Activated T-helper 17 cell treated with anti-CD3 and anti-CD28 coated beads, Interleukin-2, amount 50 U/mL, for 72 hours (primary cell): ENCODE data around the gene SLC8B1. TPM values are rescaled to one million over a fixed set of nuclear protein-coding genes. Genes with fewer than 3 reads are reported as not detected.
A peak's percentile ranks its signal among the peaks of the same experiment; 100 is the strongest.

Experiments used
- ATAC-seq: fragments of 150-1000 bp; cut with Tn5 transposase; replicated peaks from 2 replicates; pipeline ENCODE4 v1.10.0; 2021; ENCODE audit warnings: mild to moderate bottlenecking, moderate library complexity
- H3K27ac Mint-ChIP-seq: one replicate; pipeline ENCODE4 v1.8.0; 2022; ENCODE audit warnings: mixed read lengths
- H3K27me3 Mint-ChIP-seq: one replicate; pipeline ENCODE4 v1.8.0; 2022; ENCODE audit warnings: mixed read lengths
- H3K36me3 Mint-ChIP-seq: one replicate; pipeline ENCODE4 v1.8.0; 2022; ENCODE audit warnings: low read depth, mild to moderate bottlenecking, mixed read lengths
- H3K4me1 Mint-ChIP-seq: one replicate; pipeline ENCODE4 v1.8.0; 2022; ENCODE audit warnings: mixed read lengths
- H3K4me3 Mint-ChIP-seq: one replicate; pipeline ENCODE4 v1.8.0; 2022; ENCODE audit warnings: mild to moderate bottlenecking, mixed read lengths
- H3K9me3 Mint-ChIP-seq: one replicate; pipeline ENCODE4 v1.8.0; 2022; ENCODE audit warnings: mixed read lengths
- total RNA-seq, 2 donors: library from RNA; stranded (reverse); gene quantifications; one replicate each; pipeline ENCODE4 v1.2.3, GENCODE V29; 2022

Gene SLC8B1
- total RNA-seq, 2 donors from 2014 or later: 23.2 to 28.4 TPM

DNA sequence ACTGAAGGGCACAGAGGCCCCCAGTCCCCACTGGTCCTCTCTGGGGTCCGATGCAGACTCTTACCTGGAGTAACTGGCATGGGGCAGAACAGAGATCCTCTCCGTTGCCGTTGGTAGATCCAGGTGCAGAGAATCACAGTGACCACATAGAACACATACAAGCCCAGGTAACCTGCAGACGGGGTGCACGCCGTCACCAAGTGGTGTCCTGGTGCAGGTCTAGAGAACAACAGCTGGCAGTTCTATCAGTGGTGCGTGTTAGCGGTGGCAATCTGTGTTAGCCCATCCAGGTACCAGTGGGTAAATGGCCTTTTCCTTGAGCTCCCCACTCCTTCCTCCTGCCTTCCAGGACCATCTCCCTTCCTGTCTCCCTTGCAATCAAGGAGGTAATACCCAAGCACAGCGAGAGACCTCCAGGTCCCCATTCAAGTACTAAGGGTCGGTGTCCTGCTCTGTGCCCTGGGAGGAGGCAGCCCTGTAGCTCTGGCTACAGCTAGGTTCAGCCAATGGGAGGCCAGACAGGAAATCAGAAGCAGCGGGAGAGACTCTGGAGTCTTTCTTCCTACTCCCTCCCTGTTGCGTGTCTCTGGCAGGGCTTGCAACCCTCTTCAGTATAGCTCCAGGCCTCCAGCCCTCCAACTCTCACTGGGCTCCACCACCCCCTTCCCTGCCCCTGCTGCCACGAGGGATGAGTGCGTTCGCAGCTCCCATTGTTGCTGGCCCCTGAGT lies 15.8 kb downstream of the SLC8B1 start:
- H3K27ac Mint-ChIP-seq: no peak overlapping the region
- H3K4me3 Mint-ChIP-seq: no peak overlapping the region
- ATAC-seq: no peak
- H3K4me1 Mint-ChIP-seq: peaks cover 8% of the 10 kb centered on the region
- H3K9me3 Mint-ChIP-seq: no peaks in the 10 kb centered on the region
- peaks cover 90% of the 10 kb centered on the region for H3K36me3 Mint-ChIP-seq
- H3K27me3 Mint-ChIP-seq: no peaks in the 10 kb centered on the region

DNA sequence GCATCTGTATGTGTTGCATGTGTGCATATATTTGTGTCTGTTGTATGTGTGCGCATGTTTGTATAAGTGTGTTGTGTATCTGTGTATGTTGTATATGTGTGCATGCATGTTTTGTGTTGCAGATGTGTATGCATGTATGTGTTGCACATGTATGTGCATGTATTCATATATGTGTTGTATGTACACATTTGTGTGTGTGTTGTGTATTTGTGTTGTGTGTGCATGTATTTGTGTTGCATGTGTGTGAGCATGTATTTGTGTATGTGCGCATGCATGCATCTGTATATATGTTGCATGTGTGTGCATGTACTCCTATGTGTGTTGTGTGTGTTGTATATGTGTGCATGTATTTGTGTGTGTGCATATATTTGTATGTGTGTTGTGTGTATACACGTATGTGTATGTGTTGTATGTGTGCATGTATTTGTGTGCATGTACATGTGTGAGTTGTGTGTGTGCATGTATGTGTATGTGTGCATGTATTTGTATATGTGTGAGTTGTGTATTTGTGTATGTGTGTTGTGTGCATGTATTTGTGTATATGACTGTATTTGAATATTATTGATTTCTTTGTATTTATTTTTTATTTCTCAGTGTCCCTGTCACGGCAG lies 16.8 kb downstream of the SLC8B1 start:
- no peak overlapping the region for H3K4me3 Mint-ChIP-seq
- H3K4me1 Mint-ChIP-seq: peaks cover 8% of the 10 kb centered on the region
- H3K27ac Mint-ChIP-seq: no peak overlapping the region
- peaks cover 90% of the 10 kb centered on the region for H3K36me3 Mint-ChIP-seq
- no peaks in the 10 kb centered on the region for H3K9me3 Mint-ChIP-seq
- H3K27me3 Mint-ChIP-seq: no peaks in the 10 kb centered on the region
- no peak for ATAC-seq

DNA sequence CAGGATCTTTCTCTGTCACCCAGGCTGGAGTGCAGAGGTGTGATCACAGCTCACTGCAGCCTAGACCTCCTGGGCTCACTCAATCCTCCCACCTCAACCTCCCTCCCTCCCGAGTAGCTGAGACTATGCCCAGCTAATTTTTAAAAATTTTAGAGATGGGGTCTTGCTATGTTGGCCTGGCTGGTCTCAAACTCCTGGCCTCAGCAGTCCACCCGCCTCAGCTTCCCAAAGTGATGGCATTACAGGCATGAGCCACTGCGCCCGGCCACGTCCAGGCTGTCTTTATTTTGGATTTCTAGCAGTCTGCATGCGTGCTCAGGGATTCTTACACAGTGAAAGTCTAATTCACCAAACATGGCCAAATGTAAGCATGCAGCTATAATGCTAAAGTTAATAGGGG lies 17.8 kb downstream of the SLC8B1 start:
- H3K36me3 Mint-ChIP-seq: peaks cover 93% of the 10 kb centered on the region
- ATAC-seq: no peak
- peaks cover 8% of the 10 kb centered on the region for H3K4me1 Mint-ChIP-seq
- no peak overlapping the region for H3K4me3 Mint-ChIP-seq
- no peaks in the 10 kb centered on the region for H3K27me3 Mint-ChIP-seq
- H3K9me3 Mint-ChIP-seq: no peaks in the 10 kb centered on the region
- no peak overlapping the region for H3K27ac Mint-ChIP-seq

DNA sequence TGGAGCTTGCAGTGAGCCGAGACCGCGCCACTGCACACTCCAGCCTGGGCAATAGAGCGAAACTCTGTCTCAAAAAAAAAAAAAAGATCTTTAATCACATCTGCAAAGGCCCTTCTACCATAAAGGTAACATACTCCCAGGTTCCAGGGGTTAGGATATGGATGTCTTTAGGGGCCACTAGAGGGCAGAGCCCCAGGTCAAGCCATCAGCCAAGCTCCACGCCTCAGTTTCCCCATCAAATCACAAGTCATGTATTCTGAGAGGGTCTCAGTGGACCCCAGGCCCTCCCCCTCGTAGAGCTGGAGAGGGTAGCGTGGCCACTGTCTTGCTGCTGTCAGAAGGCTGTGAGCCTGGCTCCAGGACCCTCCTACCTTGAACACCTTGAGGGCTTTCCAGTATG lies 18.8 kb downstream of the SLC8B1 start:
- no peak overlapping the region for H3K4me3 Mint-ChIP-seq
- no peaks in the 10 kb centered on the region for H3K9me3 Mint-ChIP-seq
- peaks cover 93% of the 10 kb centered on the region for H3K36me3 Mint-ChIP-seq
- H3K27me3 Mint-ChIP-seq: no peaks in the 10 kb centered on the region
- ATAC-seq: no peak
- no peak overlapping the region for H3K27ac Mint-ChIP-seq
- H3K4me1 Mint-ChIP-seq: peaks cover 8% of the 10 kb centered on the region

DNA sequence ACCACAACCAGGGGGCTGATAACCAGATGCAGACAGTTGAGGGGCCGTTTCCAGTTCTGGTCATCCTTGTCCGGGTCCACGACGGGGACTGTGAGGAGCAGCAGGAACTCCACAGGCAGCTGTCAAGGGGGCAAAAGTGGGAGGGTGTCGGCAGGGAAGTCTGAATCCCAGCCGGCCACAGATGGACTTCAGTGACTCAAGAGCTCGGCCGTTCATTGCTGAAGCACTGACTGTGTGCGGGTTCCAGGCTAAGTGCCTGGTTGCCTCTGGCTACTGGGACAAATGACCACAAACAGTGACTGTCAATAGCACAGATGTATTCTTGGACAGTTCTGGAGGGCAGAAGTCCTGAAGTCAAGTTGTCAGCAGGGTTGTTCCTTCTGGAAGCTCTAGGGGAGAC lies 19.6 kb downstream of the SLC8B1 start:
- H3K9me3 Mint-ChIP-seq: no peaks in the 10 kb centered on the region
- no peaks in the 10 kb centered on the region for H3K27me3 Mint-ChIP-seq
- H3K4me1 Mint-ChIP-seq: peaks cover 8% of the 10 kb centered on the region
- no peak overlapping the region for H3K27ac Mint-ChIP-seq
- H3K36me3 Mint-ChIP-seq: peaks cover 94% of the 10 kb centered on the region
- no peak for ATAC-seq
- no peak overlapping the region for H3K4me3 Mint-ChIP-seq

DNA sequence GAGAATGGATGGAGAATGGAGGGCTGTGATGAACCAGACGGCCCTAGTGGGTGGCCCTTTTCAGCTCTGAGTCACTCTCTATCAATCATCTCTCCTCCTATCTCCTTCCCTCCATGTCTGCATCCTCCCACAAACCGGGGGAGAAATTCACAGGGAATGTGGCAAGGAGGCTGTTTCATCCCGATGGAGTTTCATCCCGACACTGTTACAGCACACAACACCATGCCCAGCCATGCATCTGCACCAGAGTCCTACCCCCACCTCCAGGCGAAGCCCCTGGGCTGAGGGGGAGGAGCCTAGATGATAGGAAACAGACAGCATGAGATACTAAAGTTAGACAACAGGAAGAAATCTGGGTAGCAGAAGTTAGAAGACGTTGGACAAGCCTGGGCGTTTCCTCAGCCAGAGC lies 20.8 kb downstream of the SLC8B1 start:
- Mint-ChIP-seq H3K4me1 (peaks cover 8% of the 10 kb centered on the region), H3K4me3 (no peak overlapping the region), H3K36me3 (peaks cover 94% of the 10 kb centered on the region), H3K27me3 (no peaks in the 10 kb centered on the region), H3K9me3 (no peaks in the 10 kb centered on the region), H3K27ac (peak overlapping the region; percentile 59)
- no peak for ATAC-seq

DNA sequence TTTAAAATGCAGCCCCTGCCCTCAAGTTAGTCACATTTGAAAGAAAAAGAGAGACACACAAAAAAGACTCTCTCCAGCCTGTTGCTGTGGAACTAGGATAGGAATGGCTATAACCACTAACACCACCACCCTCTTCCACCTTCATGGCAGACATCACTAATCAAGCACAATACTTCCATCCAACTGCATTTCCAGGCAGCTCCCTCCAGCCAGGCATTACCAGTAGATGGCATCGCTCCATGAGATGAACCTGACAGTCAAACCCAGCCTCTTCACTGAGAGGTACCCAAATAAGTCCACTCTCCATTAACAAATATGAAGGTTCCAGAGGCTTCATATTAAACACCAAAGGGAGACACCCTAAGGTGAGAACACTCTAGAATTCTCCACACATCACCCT lies 24.4 kb downstream of the SLC8B1 start:
- H3K27me3 Mint-ChIP-seq: no peaks in the 10 kb centered on the region

DNA sequence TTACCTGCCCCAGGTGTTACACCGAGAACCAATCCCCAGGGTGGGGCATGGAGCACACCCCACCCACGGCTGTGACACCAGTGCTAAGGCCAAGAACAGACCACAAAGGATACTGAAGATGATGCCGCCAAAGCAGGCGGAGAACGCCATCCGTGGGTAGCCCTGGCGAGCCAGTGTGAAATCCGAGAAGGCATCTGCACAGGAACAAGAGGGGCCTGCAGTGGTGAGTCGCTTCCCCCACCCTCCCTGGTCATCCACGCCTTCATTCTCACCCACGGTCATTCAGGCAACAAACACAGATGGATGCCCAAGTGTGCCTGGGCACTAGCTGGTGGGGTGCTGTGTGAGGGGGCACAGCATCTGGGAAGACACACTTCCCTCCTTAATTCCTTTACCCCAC lies 28.5 kb downstream of the SLC8B1 start:
- Mint-ChIP-seq H3K36me3 (peaks cover 69% of the 10 kb centered on the region), H3K9me3 (no peaks in the 10 kb centered on the region), H3K27me3 (no peaks in the 10 kb centered on the region), H3K27ac (no peak overlapping the region), H3K4me3 (no peak overlapping the region), H3K4me1 (peaks cover 4% of the 10 kb centered on the region)
- no peak for ATAC-seq

More for the DNA sequence above, 24.4 kb downstream of the SLC8B1 start:
- Mint-ChIP-seq H3K36me3 (peaks cover 93% of the 10 kb centered on the region), H3K9me3 (no peaks in the 10 kb centered on the region), H3K4me1 (no peaks in the 10 kb centered on the region), H3K4me3 (no peak overlapping the region), H3K27ac (peak overlapping the region; percentile 3)
- no peak for ATAC-seq

DNA sequence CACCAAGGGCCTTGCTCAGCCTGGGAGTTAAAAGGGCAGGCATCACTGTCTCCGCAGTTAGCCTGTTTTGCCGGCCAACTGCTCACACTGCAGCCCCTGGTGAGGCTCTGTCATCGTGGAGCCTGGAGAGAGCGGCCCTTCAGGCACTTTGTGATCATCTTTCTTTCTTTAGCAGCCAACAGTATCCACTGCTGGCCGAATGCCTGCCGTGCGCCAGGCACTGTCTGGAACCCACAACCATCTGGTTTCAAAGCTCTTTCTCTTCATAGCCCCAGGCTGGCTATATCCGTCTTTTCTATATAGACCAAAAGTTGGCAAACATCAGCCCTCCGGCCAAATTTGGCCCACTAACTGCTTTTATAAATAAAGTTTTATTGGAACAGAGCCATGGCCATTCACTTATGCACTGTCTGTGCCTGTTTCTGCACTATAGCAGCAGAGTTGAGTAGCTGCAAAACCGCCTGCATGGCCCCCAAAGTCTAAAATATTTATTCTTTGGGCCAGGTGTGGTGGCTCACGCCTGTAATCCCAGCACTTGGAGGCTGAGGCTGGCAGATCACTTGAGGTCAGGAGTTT lies 29.5 kb downstream of the SLC8B1 start:
- ATAC-seq: no peak
- Mint-ChIP-seq H3K36me3 (peaks cover 63% of the 10 kb centered on the region), H3K4me1 (peaks cover 4% of the 10 kb centered on the region), H3K27me3 (no peaks in the 10 kb centered on the region), H3K9me3 (no peaks in the 10 kb centered on the region), H3K27ac (no peak overlapping the region), H3K4me3 (no peak overlapping the region)

DNA sequence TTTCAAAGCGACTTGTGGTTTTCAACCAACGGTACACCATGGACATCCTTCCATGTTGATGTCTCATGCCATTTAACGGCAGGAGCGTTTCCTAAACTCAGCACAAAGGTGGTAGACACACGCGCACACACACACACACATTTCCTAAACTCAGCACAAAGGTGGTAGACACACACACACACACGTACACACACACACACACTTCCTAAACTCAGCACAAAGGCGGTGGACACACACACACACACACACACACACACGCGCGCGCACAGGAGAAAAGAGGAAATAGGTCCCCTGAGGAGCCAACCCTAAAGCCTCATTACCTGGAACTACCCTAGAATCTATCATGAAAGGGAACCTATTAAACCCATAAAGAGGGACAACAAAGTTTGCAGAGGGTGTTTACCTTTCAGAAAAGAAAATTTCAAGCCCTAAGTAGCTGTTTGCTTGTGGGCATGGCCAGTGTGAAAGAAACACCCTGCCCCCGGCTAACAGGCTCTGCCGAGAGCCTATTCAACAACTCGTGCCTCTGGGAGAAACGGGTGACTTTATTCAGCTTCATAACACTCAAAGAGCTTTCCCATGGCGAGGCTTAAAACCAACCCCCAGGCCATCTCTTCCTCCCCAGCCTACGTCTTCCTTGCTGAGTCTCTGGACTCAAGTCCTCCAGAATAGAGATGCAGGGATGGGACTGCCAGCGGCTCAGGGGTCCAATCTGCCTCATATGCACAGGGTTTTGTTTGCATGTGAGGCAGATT lies 31.8 kb downstream of the SLC8B1 start:
- H3K36me3 Mint-ChIP-seq: peaks cover 52% of the 10 kb centered on the region
- H3K27me3 Mint-ChIP-seq: no peaks in the 10 kb centered on the region
- peak overlapping the region; percentile 56 for H3K27ac Mint-ChIP-seq
- H3K4me1 Mint-ChIP-seq: peaks cover 4% of the 10 kb centered on the region
- H3K9me3 Mint-ChIP-seq: no peaks in the 10 kb centered on the region
- ATAC-seq: no peak
- H3K4me3 Mint-ChIP-seq: no peak overlapping the region

DNA sequence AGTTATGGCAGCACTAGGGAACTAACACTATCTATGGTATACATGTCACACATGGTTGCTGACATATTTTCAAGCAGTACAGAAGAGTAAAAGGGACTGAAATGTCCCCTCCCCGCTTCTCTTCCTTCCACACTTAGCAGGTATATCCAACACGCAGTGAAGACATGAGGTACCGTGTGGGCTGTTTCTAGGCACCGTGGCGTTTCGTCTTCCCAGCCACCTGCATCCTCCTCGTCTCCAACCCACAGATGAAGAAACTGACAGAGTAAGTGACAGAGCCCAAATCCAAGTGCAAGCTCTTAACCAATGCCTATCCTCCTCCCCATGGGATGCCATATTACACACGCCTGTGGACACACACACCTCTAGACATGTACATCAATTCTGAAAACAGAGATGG lies 32.4 kb downstream of the SLC8B1 start:
- peaks cover 4% of the 10 kb centered on the region for H3K4me1 Mint-ChIP-seq
- no peak overlapping the region for H3K4me3 Mint-ChIP-seq
- H3K27me3 Mint-ChIP-seq: no peaks in the 10 kb centered on the region
- H3K9me3 Mint-ChIP-seq: no peaks in the 10 kb centered on the region
- ATAC-seq: no peak
- peak overlapping the region; percentile 56 for H3K27ac Mint-ChIP-seq
- peaks cover 46% of the 10 kb centered on the region for H3K36me3 Mint-ChIP-seq

DNA sequence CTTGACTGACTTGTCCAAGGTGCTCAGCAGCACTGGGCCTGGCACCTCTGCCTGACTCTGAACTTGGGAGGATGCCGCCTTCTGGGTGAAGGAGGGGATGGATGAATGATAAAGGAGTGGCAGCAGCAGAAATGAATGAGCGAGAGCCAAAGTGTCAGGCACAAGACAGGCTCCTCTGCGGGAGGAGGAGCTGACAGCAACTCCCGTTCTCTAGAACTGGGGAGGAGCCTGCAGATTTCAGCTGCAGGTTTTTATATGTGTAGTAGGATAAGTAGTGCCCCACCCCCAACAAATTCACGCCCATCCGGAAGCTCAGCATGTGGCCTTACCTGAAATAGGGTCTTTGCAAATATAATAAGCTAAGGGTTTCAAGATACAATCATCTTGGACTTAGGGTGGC lies 33.1 kb downstream of the SLC8B1 start:
- no peak overlapping the region for H3K4me3 Mint-ChIP-seq
- H3K27ac Mint-ChIP-seq: peak overlapping the region; percentile 13
- peaks cover 40% of the 10 kb centered on the region for H3K36me3 Mint-ChIP-seq
- no peaks in the 10 kb centered on the region for H3K9me3 Mint-ChIP-seq
- H3K4me1 Mint-ChIP-seq: peaks cover 4% of the 10 kb centered on the region
- no peaks in the 10 kb centered on the region for H3K27me3 Mint-ChIP-seq
- no peak for ATAC-seq

DNA sequence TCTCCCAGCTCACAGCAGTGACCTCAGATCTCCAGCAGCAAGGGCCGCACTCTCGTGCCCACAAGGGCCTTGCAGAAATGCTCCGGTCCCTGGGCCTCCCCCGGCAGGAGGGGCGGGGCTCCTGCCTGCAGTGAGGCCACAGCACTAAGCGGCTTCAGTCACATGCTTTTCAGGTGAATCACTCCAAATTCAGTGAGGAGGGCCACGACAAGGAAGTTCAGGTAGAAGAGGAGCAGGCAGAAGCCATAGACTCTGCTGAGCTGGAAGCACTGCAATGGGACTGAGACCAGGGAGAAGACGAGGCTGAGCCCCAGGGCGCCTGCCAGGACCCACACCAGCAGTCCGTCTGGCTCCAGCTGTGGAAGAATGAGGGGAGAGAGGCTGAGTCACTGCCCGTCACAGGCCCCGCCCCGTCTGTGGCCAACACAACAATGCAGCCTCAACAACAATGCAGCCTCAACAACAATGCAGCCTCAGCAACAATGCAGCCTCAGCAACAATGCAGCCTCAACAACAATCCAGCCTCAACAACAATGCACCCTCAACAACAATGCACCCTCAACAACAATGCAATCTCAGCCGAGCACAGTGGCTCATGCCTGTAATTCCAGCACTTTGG lies 35.2 kb downstream of the SLC8B1 start:
- no peak overlapping the region for H3K4me3 Mint-ChIP-seq
- peaks cover 4% of the 10 kb centered on the region for H3K4me1 Mint-ChIP-seq

DNA sequence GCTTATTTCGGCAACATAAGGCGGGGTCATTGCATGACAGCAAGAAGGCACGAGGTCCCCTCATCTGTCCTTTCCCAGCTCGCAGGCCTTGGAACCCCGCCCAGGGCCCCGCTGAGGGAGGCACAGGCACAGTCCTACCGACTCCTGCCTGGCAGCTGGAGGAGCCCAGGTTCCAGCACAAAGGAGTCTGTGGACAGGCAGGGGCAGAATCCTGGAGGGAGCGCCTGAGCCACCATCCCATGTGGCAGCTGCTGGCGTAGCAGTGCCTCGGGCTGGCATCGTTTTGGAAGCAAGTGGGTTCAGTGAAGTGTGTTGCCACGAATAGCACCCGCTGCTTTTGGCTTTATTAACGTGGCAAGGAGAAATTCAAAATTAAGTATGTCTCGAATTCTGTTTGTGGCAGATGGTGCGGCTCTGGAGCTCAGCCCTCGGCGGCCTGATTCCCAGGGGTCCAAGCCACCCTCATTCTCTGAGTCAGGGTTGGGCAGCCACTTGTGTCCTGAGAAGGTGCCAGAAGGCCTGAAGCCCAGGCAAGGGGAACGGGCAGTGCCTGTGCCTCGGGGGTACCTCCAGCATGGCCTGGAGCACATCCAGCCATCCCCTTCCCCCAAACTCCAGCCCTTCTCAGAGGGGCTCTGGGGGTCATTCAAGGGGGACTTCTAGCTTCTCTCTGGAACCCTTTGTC lies 35.9 kb downstream of the SLC8B1 start:
- H3K27me3 Mint-ChIP-seq: no peaks in the 10 kb centered on the region
- H3K27ac Mint-ChIP-seq: no peak overlapping the region
- peaks cover 4% of the 10 kb centered on the region for H3K4me1 Mint-ChIP-seq
- H3K4me3 Mint-ChIP-seq: no peak overlapping the region
- H3K9me3 Mint-ChIP-seq: no peaks in the 10 kb centered on the region
- H3K36me3 Mint-ChIP-seq: peaks cover 35% of the 10 kb centered on the region
- no peak for ATAC-seq

More for the DNA sequence above, 35.2 kb downstream of the SLC8B1 start:
- Mint-ChIP-seq H3K9me3 (no peaks in the 10 kb centered on the region), H3K27ac (no peak overlapping the region), H3K36me3 (peaks cover 38% of the 10 kb centered on the region), H3K27me3 (no peaks in the 10 kb centered on the region)
- ATAC-seq: no peak
